CD4-positive, alpha-beta T cell (primary cell): ENCODE measurements around the gene KDELR1. TPM values are rescaled to one million over a fixed set of nuclear protein-coding genes. Genes with fewer than 3 reads are reported as not detected.
"Not testable (repeated sequence)": the region's sequence is repeated elsewhere in the genome, so short reads cannot be mapped to it uniquely, and the experiment has no call there.

ENCODE experiments used
- ATAC-seq: fragments of 200-7000 bp; cut with Tn5 transposase; one replicate; pipeline ENCODE4 v1.10.0; 2022; ENCODE audit warnings: mild to moderate bottlenecking; ENCODE audit not compliant: poor library complexity
- CTCF ChIA-PET: fragments of 350-600 bp; sonication (Branson Sonifier 250); formaldehyde crosslinking; loops from one replicate; lab custom pipeline; 2021; ENCODE audit warnings: antibody characterized with exemption, inconsistent platforms; lab: Charles Lee
- POLR2A ChIA-PET: fragments of 350-600 bp; sonication (Branson Sonifier 250); formaldehyde crosslinking; loops from one replicate; lab custom pipeline; 2021; ENCODE audit warnings: antibody characterized with exemption, inconsistent platforms; lab: Charles Lee
- DNase-seq, 14 experiments: peaks; one replicate each; pipeline ENCODE4 v3.0.0-alpha.2; 2013 to 2020; ENCODE audit warnings: mixed read lengths in 2 of 14
- H3K27ac ChIP-seq, 2 donors: one replicate each; pipeline versions ENCODE4 v1.5.1 to v1.7.0; 2013; ENCODE audit warnings: low read length in 2 of 2, low read depth in 1 of 2, mild to moderate bottlenecking in 1 of 2
- H3K27me3 ChIP-seq, 2 experiments: 1 replicate in 1 of 2; 2 replicates in 1 of 2; pipeline versions ENCODE4 v1.6.1 to v1.7.0; 2013; ENCODE audit warnings: low read length in 2 of 2, control low read depth in 1 of 2, mild to moderate bottlenecking in 1 of 2, moderate library complexity in 1 of 2; ENCODE audit not compliant: insufficient read depth in 2 of 2, control insufficient read depth in 1 of 2
- H3K36me3 ChIP-seq: one replicate; pipeline ENCODE4 v1.6.1; 2013; ENCODE audit warnings: low read length, control low read depth; ENCODE audit not compliant: insufficient read depth
- H3K4me1 ChIP-seq: one replicate; pipeline ENCODE4 v1.6.1; 2013; ENCODE audit warnings: low read length, control low read depth; ENCODE audit not compliant: insufficient read depth
- H3K4me3 ChIP-seq: one replicate; pipeline ENCODE4 v1.5.1; 2013; ENCODE audit warnings: mild to moderate bottlenecking, low read length, moderate library complexity
- H3K9me3 ChIP-seq, 2 experiments: 1 replicate in 1 of 2; 2 replicates in 1 of 2; pipeline versions ENCODE4 v1.6.1 to v1.7.0; 2013; ENCODE audit warnings: low read length in 2 of 2, mild to moderate bottlenecking in 2 of 2, control low read depth in 1 of 2, moderate library complexity in 1 of 2; ENCODE audit not compliant: control insufficient read depth in 1 of 2, insufficient read depth in 1 of 2
- H3K27ac Mint-ChIP-seq: one replicate; pipeline ENCODE4 v1.8.0; 2020; ENCODE audit warnings: mixed read lengths
- H3K27me3 Mint-ChIP-seq: one replicate; pipeline ENCODE4 v1.8.0; 2021; ENCODE audit warnings: mixed read lengths
- H3K36me3 Mint-ChIP-seq: one replicate; pipeline ENCODE4 v1.8.0; 2021; ENCODE audit warnings: low read depth, mixed read lengths
- H3K4me1 Mint-ChIP-seq: one replicate; pipeline ENCODE4 v1.8.0; 2021; ENCODE audit warnings: low read depth, mixed read lengths
- H3K4me3 Mint-ChIP-seq: one replicate; pipeline ENCODE4 v1.8.0; 2020; ENCODE audit warnings: mild to moderate bottlenecking, mixed read lengths
- H3K9me3 Mint-ChIP-seq: one replicate; pipeline ENCODE4 v1.8.0; 2020; ENCODE audit warnings: mixed read lengths
- intact Hi-C, 2 experiments: fragments of 100-400 bp; cut with DNase I in 1 of 2; cut with micrococcal nuclease in 1 of 2; formaldehyde crosslinking; loops; one replicate each; pipeline versions ENCODE4 v1.15.1 to v1.9.0; 2023 to 2025; cut with DNase I, micrococcal nuclease
- total RNA-seq, 174 experiments: library from RNA in 2 of 174; stranded (reverse) in 2 of 174; gene quantifications; one replicate each; pipeline ENCODE4 v1.2.3 and lab custom pipeline; 2021 to 2026
- TF ChIP-seq, protein P1 (sequence below): fragments of 200-600 bp; IDR thresholded peaks from one replicate; pipeline ENCODE4 v1.8.0; 2022; ENCODE audit warnings: antibody characterized with exemption, mild to moderate bottlenecking

The KDELR1 gene
- total RNA-seq, 2 experiments from 2014 or later = 32.2 to 39.6 TPM

DNA sequence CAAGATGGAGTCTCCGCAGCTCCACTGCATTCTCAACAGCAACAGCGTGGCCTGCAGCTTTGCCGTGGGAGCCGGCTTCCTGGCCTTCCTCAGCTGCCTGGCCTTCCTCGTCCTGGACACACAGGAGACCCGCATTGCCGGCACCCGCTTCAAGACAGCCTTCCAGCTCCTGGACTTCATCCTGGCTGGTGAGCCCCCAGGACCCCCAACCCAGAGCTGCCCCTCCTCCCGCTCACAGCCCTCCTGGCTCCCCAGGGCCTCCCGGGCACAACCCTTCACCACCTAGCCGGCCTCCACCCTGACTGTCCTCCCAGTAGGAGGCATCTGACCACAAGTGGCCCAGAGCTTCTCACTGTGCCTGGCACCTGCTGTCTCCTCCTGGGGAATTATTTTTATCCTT is 17.8 kb downstream of the KDELR1 start:
- no peaks in the 10 kb centered on the region for H3K4me1 ChIP-seq
- H3K9me3 ChIP-seq = no peaks in the 10 kb centered on the region
- POLR2A ChIA-PET = no interaction called here
- Mint-ChIP-seq H3K4me3 (no peak overlapping the region), H3K4me1 (no peaks in the 10 kb centered on the region), H3K27ac (no peak overlapping the region), H3K9me3 (no peaks in the 10 kb centered on the region), H3K36me3 (no peaks in the 10 kb centered on the region), H3K27me3 (no peaks in the 10 kb centered on the region)
- DNase-seq (no peak), ATAC-seq (no peak)
- no peak overlapping the region for H3K4me3 ChIP-seq
- no peak overlapping the region for H3K27ac ChIP-seq
- H3K36me3 ChIP-seq = no peaks in the 10 kb centered on the region
- intact Hi-C loops = no loop called here
- TF ChIP-seq, protein P1, sequence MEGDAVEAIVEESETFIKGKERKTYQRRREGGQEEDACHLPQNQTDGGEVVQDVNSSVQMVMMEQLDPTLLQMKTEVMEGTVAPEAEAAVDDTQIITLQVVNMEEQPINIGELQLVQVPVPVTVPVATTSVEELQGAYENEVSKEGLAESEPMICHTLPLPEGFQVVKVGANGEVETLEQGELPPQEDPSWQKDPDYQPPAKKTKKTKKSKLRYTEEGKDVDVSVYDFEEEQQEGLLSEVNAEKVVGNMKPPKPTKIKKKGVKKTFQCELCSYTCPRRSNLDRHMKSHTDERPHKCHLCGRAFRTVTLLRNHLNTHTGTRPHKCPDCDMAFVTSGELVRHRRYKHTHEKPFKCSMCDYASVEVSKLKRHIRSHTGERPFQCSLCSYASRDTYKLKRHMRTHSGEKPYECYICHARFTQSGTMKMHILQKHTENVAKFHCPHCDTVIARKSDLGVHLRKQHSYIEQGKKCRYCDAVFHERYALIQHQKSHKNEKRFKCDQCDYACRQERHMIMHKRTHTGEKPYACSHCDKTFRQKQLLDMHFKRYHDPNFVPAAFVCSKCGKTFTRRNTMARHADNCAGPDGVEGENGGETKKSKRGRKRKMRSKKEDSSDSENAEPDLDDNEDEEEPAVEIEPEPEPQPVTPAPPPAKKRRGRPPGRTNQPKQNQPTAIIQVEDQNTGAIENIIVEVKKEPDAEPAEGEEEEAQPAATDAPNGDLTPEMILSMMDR = no peak
- CTCF ChIA-PET = no interaction called here
- H3K27me3 ChIP-seq = peaks cover 0 to 2% of the 10 kb centered on the region in 2 experiments

DNA sequence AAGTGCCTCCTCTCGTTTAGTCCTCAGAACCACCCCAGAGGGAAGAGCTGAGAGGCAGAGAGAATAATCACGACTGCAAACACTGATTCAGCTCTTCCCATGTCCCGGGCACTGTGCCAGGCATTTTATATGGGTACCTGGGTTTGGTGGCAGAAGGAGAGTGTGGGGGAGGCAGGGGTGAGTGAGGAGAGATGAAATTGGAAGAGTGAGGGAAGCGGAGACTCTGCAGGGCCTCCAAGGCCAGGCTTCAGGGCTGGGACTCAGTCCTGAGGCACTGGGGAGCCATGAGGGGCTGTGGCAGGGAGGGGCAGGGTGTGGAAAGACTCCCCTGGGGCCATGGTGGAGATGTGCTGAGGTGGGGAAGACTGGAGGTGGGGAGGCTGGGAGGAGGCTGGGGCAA is 18.4 kb downstream of the KDELR1 start:
- CTCF ChIA-PET = interaction anchor here (0.5 kb wide), 1 partner anchor 1736 kb away, joined by 3 read pairs; no protein-coding TSS in a partner anchor
- TF ChIP-seq, protein P1 = no peak
- POLR2A ChIA-PET = no interaction called here

DNA sequence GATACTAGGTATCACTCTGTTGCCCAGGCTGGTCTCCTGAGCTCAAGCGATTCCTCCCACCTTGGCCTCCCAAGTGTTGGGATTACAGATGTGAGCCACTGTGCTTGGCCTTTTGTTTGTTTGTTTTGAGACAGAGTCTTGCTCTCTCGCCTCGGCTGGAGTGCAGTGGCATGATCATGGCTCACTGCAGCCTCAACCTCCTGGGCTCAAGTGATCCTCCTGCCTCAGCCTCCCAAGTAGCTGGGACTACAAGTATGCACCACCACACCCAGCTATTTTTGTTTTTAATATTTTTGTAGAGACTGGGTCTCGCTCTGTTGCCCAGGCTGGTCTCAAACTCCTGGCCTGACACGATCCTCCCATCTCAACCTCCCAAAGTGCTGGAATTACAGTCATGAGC is 19.6 kb downstream of the KDELR1 start:
- ATAC-seq, H3K27me3 ChIP-seq, H3K4me1 ChIP-seq, H3K27ac ChIP-seq, H3K27ac Mint-ChIP-seq, H3K9me3 Mint-ChIP-seq, H3K9me3 ChIP-seq, intact Hi-C loops, H3K36me3 ChIP-seq, H3K4me3 ChIP-seq, DNase-seq, H3K4me1 Mint-ChIP-seq, H3K36me3 Mint-ChIP-seq, H3K4me3 Mint-ChIP-seq, H3K27me3 Mint-ChIP-seq: not testable (repeated sequence)
- CTCF ChIA-PET = interaction anchor here (0.6 kb wide), 1 partner anchor 36 kb away, joined by 4 read pairs; no protein-coding TSS in a partner anchor
- POLR2A ChIA-PET = interaction anchor here (1.0 kb wide), 1 partner anchor 20 kb away, joined by 3 read pairs; the partner anchor contains the start of gene KDELR1

More for the DNA sequence above, 18.4 kb downstream of the KDELR1 start:
- DNase-seq (no peak), ATAC-seq (no peak)
- H3K27ac ChIP-seq = no peak overlapping the region
- H3K27me3 Mint-ChIP-seq = no peaks in the 10 kb centered on the region
- no peaks in the 10 kb centered on the region for H3K36me3 Mint-ChIP-seq
- H3K36me3 ChIP-seq = no peaks in the 10 kb centered on the region
- no peaks in the 10 kb centered on the region for H3K4me1 ChIP-seq
- intact Hi-C loops = no loop called here
- peaks cover 0 to 2% of the 10 kb centered on the region in 2 experiments for H3K27me3 ChIP-seq
- H3K4me1 Mint-ChIP-seq = no peaks in the 10 kb centered on the region
- H3K9me3 ChIP-seq = no peaks in the 10 kb centered on the region
- H3K9me3 Mint-ChIP-seq = no peaks in the 10 kb centered on the region
- H3K27ac Mint-ChIP-seq = no peak overlapping the region
- no peak overlapping the region for H3K4me3 ChIP-seq
- no peak overlapping the region for H3K4me3 Mint-ChIP-seq

DNA sequence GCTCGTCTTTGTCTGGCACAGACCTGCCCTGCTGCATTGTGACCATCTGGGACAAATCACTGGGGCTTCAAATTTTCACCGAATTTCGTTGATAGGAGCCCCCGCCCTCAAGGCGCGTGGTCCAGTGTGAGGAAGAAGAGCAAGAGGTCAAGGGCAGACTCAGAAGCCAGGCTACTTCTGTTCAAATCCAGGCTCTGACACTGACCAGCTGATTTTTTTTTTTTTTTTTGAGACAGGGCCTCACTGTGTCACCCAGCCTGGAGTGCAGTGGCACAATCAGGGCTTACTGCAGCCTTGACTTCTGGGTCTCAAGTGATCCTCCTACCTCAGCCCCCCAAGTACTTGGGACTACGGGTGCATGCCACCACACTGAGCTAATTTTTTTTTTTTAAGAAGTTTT is 20.0 kb downstream of the KDELR1 start:
- no peaks in the 10 kb centered on the region for H3K36me3 ChIP-seq
- H3K27me3 Mint-ChIP-seq = no peaks in the 10 kb centered on the region
- ATAC-seq (no peak), DNase-seq (no peak)
- H3K4me1 ChIP-seq = no peaks in the 10 kb centered on the region
- CTCF ChIA-PET = interaction anchor here (0.6 kb wide), 1 partner anchor 36 kb away, joined by 4 read pairs; no protein-coding TSS in a partner anchor
- H3K27ac Mint-ChIP-seq = no peak overlapping the region
- no peaks in the 10 kb centered on the region for H3K9me3 Mint-ChIP-seq
- intact Hi-C loops = no loop called here
- no peaks in the 10 kb centered on the region for H3K9me3 ChIP-seq
- no peaks in the 10 kb centered on the region for H3K36me3 Mint-ChIP-seq
- no peak overlapping the region for H3K27ac ChIP-seq
- H3K4me3 ChIP-seq = no peak overlapping the region
- peaks cover 0 to 2% of the 10 kb centered on the region in 2 experiments for H3K27me3 ChIP-seq
- POLR2A ChIA-PET = interaction anchor here (1.0 kb wide), 1 partner anchor 20 kb away, joined by 3 read pairs; the partner anchor contains the start of gene KDELR1
- no peaks in the 10 kb centered on the region for H3K4me1 Mint-ChIP-seq
- TF ChIP-seq, protein P1 = no peak
- H3K4me3 Mint-ChIP-seq = no peak overlapping the region
